Measurements from ENCODE around the gene ITPK1. TPM values are rescaled to one million over a fixed set of nuclear protein-coding genes. Genes with fewer than 3 reads are reported as not detected.

The ITPK1 gene
- total and polyA plus RNA-seq, 2 donors (not counting 3 experiments of a cell fraction or from before 2014, with no cell fraction given): 39.6 to 51.8 TPM

DNA sequence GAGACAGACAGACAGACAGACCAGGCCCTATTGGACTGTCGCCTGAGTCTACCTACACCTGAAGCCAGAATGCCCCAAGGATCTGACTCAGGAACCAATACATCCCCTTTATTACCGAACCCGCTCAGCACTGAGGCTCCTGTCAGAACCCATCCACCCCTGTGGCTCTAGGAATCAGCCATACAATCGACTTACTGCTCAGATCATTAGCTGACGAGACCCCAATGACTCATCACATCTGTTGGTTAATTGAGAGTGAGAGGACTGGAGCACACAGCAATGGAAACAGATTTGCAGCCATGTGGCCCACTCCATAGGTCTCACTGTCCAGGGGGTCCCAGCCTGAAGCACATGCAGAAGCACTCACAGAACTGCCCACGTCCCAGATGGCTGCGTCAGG, 15.2 kb downstream of the ITPK1 start:
- Histone ChIP-seq H3K4me3 (replicated peaks in 1 of 3; ENCODE audit: insufficient read depth in 1 of 3, low read depth in 1 of 3, low read length in 3 of 3) (no peak overlapping the region), H3K79me2 (ENCODE audit: control insufficient read depth, insufficient read depth, low read length) (no peaks in the 10 kb centered on the region), H3K9me3 (replicated peaks; ENCODE audit: control insufficient read depth, insufficient read depth, low read length) (no peaks in the 10 kb centered on the region), H2AFZ (ENCODE audit: low read depth, low read length) (no peak overlapping the region), H3K4me1 (ENCODE audit: control insufficient read depth, extremely low read depth, insufficient read depth, low read length) (no peaks in the 10 kb centered on the region), H3K27me3 (ENCODE audit: control insufficient read depth in 2 of 2, insufficient read depth in 2 of 2, low read length in 2 of 2) (no peaks in the 10 kb centered on the region), H3K4me2 (ENCODE audit: insufficient read depth, low read length) (no peak overlapping the region), H3K9me1 (replicated peaks; ENCODE audit: control insufficient read depth, extremely low read depth, insufficient read depth, low read length) (no peaks in the 10 kb centered on the region), H3K9ac (replicated peaks; ENCODE audit: extremely low read depth, insufficient read depth, low read length) (no peak overlapping the region), H4K20me1 (replicated peaks; ENCODE audit: control insufficient read depth, extremely low read depth, insufficient read depth, low read length) (no peaks in the 10 kb centered on the region), H3K36me3 (ENCODE audit: control insufficient read depth in 2 of 2, extremely low read depth in 1 of 2, insufficient read depth in 2 of 2, low read length in 2 of 2) (no peaks in the 10 kb centered on the region), H3K27ac (ENCODE audit: insufficient read depth, low read depth, low read length) (no peak overlapping the region)
- dilution Hi-C loops (cut with MboI; ENCODE audit: extremely low pct_ligation_motif_present, low sequenced_read_pairs): no loop called here
- no peak for DNase-seq (ENCODE audit: low read depth, low spot score)
- CTCF ChIA-PET: interaction anchor here (2.5 to 3.3 kb wide), 2 partner anchors 13 to 14 kb away, joined by 8 to 21 read pairs; no protein-coding TSS in a partner anchor
- no peak for TF ChIP-seq GATA2 (IDR thresholded peaks at IDR 0.05; ENCODE audit: insufficient read depth, insufficient read length, low read depth, low read length)
- TF ChIP-seq, protein P1, sequence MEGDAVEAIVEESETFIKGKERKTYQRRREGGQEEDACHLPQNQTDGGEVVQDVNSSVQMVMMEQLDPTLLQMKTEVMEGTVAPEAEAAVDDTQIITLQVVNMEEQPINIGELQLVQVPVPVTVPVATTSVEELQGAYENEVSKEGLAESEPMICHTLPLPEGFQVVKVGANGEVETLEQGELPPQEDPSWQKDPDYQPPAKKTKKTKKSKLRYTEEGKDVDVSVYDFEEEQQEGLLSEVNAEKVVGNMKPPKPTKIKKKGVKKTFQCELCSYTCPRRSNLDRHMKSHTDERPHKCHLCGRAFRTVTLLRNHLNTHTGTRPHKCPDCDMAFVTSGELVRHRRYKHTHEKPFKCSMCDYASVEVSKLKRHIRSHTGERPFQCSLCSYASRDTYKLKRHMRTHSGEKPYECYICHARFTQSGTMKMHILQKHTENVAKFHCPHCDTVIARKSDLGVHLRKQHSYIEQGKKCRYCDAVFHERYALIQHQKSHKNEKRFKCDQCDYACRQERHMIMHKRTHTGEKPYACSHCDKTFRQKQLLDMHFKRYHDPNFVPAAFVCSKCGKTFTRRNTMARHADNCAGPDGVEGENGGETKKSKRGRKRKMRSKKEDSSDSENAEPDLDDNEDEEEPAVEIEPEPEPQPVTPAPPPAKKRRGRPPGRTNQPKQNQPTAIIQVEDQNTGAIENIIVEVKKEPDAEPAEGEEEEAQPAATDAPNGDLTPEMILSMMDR (IDR thresholded peaks at IDR 0.05; ENCODE audit: extremely low read depth in 1 of 2, insufficient read depth in 1 of 2, low read depth in 1 of 2, low read length in 2 of 2): no peak
- no TSS peak for BruUV-seq (replicated peaks)
- FAIRE-seq: no peak
- POLR2A ChIA-PET: no interaction called here
- intact Hi-C loops (cut with micrococcal nuclease): no loop called here

DNA sequence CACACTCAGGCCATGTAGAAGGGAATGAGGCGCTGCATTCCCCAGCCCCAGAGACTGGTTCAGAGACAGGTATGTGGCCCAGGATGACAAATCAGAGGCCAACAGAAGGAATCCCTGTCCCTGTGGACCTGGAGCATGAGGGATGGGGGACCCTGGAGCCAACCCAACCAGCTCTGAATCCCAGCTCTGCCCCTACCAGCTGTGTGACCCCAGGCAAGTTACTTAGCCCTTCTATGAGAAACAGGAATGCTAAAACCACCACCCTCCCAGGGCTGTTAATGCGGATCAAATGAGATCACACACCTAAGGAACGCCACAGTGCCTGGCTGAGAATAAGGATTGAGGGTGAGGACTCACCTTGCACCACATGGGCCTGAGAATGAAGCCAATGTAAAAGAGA, 15.6 kb downstream of the ITPK1 start:
- no peaks in the 10 kb centered on the region for H3K9me1 ChIP-seq (replicated peaks; ENCODE audit: control insufficient read depth, extremely low read depth, insufficient read depth, low read length)
- intact Hi-C loops (cut with micrococcal nuclease) (no loop called here), dilution Hi-C loops (cut with MboI; ENCODE audit: extremely low pct_ligation_motif_present, low sequenced_read_pairs) (no loop called here)
- no peak overlapping the region for H3K27ac ChIP-seq (ENCODE audit: insufficient read depth, low read depth, low read length)
- no peak for TF ChIP-seq POLR2AphosphoS5 (IDR thresholded peaks at IDR 0.05; ENCODE audit: insufficient read depth, low read depth, low read length)
- TF ChIP-seq, protein P2, sequence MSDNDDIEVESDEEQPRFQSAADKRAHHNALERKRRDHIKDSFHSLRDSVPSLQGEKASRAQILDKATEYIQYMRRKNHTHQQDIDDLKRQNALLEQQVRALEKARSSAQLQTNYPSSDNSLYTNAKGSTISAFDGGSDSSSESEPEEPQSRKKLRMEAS (IDR thresholded peaks at IDR 0.05; ENCODE audit: insufficient read depth, insufficient read length): no peak
- TF ChIP-seq, protein P1 (IDR thresholded peaks at IDR 0.05; ENCODE audit: extremely low read depth in 1 of 2, insufficient read depth in 1 of 2, low read depth in 1 of 2, low read length in 2 of 2): no peak
- no peak for TF ChIP-seq POLR2A (IDR thresholded peaks at IDR 0.05; ENCODE audit: low read depth, low read length)
- TF ChIP-seq MYC (IDR thresholded peaks at IDR 0.05; ENCODE audit: low read depth, low read length): no peak
- no peak for TF ChIP-seq FOS (IDR thresholded peaks at IDR 0.05; ENCODE audit: borderline replicate concordance, insufficient read depth, low read length)
- no peak for TF ChIP-seq GATA2 (IDR thresholded peaks at IDR 0.05; ENCODE audit: insufficient read depth, insufficient read length, low read depth, low read length)
- no peak for TF ChIP-seq EZH2 (IDR thresholded peaks at IDR 0.05; ENCODE audit: borderline replicate concordance, low read depth, low read length, severe bottlenecking)
- no peak for TF ChIP-seq JUN (IDR thresholded peaks at IDR 0.05; ENCODE audit: borderline replicate concordance, insufficient read depth, insufficient read length, low read depth)
- H4K20me1 ChIP-seq (replicated peaks; ENCODE audit: control insufficient read depth, extremely low read depth, insufficient read depth, low read length): no peaks in the 10 kb centered on the region
- no peak overlapping the region for H3K9ac ChIP-seq (replicated peaks; ENCODE audit: extremely low read depth, insufficient read depth, low read length)
- H3K79me2 ChIP-seq (ENCODE audit: control insufficient read depth, insufficient read depth, low read length): no peaks in the 10 kb centered on the region
- H3K4me3 ChIP-seq (replicated peaks in 1 of 3; ENCODE audit: insufficient read depth in 1 of 3, low read depth in 1 of 3, low read length in 3 of 3): no peak overlapping the region
- H3K9me3 ChIP-seq (replicated peaks; ENCODE audit: control insufficient read depth, insufficient read depth, low read length): no peaks in the 10 kb centered on the region
- POLR2A ChIA-PET: no interaction called here
- H3K27me3 ChIP-seq (ENCODE audit: control insufficient read depth in 2 of 2, insufficient read depth in 2 of 2, low read length in 2 of 2): no peaks in the 10 kb centered on the region
- DNase-seq (ENCODE audit: low read depth, low spot score): no peak
- CTCF ChIA-PET: interaction anchor here (2.2 to 3.3 kb wide), 2 partner anchors 13 to 15 kb away, joined by 8 to 12 read pairs; no protein-coding TSS in a partner anchor
- H3K36me3 ChIP-seq (ENCODE audit: control insufficient read depth in 2 of 2, extremely low read depth in 1 of 2, insufficient read depth in 2 of 2, low read length in 2 of 2): no peaks in the 10 kb centered on the region
- H3K4me1 ChIP-seq (ENCODE audit: control insufficient read depth, extremely low read depth, insufficient read depth, low read length): no peaks in the 10 kb centered on the region
- BruUV-seq (replicated peaks): no TSS peak
- no peak overlapping the region for H2AFZ ChIP-seq (ENCODE audit: low read depth, low read length)
- no peak overlapping the region for H3K4me2 ChIP-seq (ENCODE audit: insufficient read depth, low read length)
- FAIRE-seq: no peak
